CD4-positive, alpha-beta T cell treated with Interleukin-1 beta for 1 hour (primary cell): ENCODE results near the gene DNAJC22.
"Not testable (repeated sequence)": the region's sequence is repeated elsewhere in the genome, so short reads cannot be mapped to it uniquely, and the experiment has no call there.

Source experiments
- DNase-seq, 2 donors: peaks; one replicate each; pipeline ENCODE4 v3.0.0-alpha.2; 2020 to 2022

DNAJC22 gene

DNA sequence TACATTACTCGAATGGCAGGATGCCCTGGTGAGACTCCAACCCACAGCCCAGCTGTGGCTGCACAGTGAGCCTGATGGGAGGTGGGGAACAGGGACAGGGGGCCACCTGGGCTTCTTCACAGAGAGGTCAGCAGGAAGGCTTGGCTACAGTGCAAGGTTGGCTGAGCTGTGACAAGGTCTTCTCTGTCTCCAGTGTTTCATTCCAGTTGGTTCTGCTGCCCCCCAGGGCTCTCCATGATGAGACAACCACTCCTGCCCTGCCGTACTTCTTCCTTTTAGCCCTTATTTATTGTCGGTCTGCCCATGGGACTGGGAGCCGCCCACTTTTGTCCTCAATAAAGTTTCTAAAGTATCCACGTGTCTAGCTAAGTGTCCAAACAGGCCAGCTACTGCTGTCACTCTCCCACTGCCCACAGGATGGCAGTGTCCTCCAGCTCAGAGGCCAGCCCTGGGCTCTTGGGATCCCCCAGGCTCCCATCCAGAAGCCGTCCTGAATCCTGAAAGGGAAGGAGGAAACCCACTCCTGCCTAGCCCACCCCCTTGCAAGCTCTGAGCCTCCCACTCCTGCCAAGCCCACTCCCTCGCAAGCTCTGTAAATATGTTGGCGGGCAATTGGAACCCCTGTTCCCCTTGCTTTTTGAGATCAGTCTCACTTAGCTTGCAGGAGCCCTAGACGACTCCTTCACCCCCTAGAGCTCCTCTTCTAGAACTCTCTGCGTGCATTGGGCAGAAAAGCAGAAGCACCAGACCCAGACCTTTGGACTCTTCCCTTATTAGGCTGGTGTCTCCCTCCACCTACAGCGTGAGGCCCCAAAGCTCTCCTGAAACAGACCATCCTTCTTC, 15.1 kb upstream of the DNAJC22 start:
- DNase-seq = no peak

DNA sequence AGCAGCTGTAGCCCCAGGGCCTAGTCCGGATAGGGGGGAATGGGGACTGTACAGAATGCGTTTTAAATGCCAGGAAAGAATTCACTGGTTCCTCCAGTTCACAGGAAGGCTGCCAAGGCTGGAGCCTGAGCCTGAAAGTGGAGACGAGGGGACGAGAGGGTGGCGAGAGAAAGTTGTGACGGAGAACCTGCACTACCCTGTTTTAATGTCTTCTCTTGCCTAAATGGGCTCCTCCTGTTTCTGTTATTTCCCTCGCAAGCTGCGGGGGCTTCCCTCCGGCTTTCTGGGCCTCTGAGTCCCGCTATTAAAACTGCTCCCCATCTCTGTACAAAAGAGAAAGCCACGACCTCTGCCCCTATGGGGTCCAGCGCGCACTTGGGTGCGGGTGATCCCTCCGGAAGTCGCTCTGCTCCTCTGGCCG, 14.2 kb upstream of the DNAJC22 start:
- no peak for DNase-seq

DNA sequence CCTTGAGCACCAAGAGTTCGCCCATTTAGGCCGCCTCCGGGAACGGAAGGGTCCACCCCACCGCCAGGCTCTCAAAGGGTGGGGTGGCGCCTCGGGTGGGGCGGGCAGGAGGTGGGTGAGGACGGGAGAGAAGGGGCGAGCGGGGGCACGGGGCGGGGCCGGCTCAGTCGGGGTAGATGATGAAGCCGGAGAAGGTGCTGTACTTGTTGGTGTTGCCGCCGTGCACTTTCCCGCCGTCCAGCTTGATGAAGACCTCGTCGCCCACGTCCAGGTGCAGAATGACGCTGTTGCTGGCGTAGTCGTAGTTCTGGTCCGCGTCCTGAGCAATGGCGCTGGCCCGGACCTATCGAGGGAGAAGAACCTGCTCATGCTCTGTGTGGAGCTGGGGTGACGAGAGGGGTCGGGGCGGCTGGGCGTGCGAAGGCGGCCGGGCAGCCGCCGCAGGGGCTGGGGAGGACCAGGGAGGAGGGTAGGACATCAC, 13.8 kb upstream of the DNAJC22 start:
- no peak for DNase-seq

DNA sequence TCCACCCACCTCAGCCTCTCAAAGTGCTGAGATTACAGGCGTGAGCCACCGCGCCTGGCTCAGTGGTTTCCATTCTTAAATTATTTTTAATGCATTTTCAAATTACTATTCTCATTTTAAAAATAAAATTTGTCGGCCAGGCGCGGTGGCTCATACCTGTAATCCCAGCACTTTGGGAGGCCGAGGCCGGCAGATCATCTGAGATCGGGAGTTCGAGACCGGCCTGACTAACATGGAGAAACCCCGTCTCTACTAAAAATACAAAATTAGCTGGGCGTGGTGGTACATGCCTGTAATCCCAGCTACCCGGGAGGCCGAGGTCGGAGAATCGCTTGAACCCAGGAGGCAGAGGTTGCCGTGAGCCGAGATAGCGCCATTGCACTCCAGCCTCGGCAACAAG, 12.9 kb upstream of the DNAJC22 start:
- DNase-seq = not testable (repeated sequence)

DNA sequence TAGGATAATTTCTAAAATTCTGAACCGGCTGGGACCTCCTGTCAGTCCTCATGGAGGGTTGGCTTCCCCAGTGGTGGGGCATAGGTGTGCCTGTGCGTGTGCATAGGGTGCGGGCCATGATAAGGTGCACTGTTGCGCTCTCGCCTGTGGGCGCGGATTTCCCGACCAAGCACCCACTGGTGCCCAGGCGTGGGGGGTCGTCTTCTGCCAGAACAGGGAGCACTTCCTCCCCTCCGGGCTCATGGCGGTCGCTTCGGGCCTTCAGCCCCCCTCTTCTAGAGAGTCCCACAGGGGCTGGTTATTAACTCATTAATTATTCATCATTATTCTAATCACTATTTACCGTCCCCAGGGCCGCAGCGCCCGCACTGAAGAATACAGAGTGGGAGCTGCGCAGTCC, 12.5 kb upstream of the DNAJC22 start:
- DNase-seq = no peak

DNA sequence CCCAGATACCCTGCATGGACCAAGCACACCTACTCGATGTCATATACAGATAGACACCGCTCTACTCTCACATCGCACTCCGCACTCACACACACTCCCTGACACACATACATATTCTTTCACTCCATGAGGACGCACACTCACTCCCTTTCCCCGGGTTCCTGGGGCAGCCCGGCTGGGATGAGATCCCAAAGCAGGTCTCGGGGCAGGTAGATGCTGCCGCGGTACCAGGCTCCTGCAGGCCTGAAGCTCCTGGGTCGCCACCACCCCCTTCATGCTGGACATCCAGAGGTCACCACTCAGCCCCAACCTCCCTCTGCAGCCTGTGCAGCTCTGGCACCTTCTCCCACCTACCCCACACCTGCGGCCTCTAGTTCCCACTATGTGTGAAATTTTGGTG, 12.0 kb upstream of the DNAJC22 start:
- DNase-seq = no peak

DNA sequence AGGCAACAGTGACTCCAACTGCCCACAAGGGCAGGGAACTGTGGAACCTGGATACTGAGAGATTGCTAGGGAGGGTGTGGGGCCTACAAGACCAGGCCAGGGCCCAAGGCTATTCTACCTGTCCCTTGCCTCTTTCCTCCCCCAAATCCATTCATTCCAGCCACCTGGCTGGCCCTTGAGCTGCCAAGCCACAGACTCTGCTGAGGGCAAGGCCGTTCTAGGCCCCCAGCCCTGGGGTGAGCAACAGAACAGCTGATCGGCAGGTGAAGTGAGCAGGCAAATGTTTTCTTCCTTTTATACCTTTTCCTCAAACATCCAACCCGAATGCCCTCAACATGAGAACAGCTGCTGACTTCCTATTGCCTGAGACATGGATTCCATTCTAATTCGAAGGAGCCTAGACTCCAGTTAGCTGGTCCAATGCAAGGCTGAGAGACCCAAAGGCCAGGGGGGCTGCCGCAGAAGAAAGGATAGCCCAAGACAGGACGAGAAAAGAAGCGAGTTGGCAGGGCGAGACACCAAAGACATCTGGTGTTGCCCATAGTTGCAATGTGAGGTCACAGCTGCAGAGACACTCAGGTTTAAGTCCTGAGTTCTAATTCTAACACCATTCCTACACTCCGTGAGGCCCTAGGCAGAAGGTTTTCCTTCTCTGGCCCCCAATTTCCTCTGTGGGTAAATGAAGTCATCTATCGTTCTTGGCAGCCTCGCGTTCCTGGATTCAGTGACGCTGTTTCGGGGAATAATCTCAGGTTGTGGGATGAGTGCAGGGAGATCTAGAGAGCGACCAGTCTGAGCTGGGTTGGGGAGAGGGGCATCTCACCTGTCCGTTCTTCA, 11.4 kb upstream of the DNAJC22 start:
- no peak for DNase-seq

DNA sequence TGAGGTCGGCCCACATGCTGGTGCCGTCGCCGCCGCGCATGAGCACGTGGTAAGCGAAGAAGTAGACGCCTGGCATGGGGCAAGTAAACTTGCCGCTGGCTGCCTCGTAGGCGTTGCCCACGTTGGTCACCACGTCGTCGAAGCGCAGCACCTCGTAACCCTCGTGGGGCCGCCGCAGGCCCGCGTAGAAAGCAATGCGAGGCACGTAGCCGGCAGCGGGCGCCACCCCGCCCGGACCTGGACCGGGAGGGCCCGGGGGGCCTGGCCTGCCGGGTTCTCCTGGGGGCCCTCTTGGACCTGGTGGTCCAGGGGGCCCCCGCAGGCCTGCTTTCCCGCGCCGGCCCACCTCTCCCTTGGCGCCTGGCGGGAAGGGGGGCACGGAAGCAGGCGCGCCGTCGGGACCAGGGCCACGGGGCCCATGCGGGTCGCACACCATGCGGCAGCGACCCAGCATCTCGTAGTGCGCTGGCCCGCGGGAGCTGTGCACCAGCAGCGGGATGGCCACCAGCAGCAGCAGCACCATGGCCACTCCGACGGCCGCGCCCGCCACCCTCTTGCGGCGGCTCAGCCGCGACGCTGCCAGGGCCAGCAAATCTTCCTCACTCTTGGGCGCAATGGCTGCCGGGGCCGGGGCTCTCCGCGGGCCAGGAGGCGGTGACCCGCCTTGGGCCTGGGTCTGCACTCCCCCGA, 10.6 kb upstream of the DNAJC22 start:
- no peak for DNase-seq

DNA sequence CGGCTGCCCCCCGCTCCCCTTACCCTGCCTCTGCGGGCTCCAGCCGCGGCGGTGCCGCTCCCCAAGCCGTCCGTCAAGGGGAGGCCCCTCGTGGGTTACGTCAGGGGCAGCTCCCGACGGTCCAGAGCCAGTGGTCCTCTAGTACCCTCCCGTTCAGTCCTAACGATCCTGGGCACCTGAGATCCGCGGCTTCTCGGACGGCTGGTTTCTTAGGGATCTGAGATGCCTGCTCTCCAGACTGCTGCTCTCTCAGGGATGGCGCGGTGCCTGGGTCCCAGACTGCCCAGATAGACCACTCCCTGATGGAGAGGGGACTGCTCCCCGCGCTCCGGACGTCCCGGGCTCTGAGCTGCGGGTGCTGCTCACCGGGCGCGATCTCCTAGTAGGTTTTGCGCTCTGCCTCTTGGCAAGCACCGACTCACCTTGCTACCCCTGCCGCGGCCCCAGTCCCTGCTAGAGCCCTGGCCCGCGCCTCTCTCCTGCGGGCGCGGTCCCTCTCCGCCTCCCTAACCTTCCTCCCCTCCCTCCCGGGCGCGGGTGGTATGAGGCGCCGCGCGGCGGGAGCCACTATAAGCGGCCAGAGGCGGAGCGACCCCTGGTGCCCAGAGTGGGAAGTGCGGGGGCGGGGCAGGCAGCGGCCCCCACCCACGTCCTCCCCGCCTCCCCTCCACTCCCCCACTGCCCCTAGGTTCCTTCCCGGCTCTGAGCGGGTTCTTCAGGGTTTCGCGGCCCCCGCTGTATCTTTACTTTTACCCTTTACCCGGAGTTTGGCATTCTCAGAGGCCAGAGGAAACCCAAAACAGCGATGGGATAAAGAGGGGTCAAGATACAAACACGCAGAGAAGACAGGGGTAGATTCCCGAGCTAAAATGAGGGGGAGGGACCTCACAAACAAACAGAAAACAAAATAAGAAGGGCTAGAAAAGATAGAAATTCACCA, 9.8 kb upstream of the DNAJC22 start, which contains the start of gene C1QL4:
Gene C1QL4 (minus strand): TSS at position 544 of the 940 bp plus-strand sequence. CDS start 711 bp downstream, outside the sequence.
- DNase-seq = peak; percentile 83 to 89

DNA sequence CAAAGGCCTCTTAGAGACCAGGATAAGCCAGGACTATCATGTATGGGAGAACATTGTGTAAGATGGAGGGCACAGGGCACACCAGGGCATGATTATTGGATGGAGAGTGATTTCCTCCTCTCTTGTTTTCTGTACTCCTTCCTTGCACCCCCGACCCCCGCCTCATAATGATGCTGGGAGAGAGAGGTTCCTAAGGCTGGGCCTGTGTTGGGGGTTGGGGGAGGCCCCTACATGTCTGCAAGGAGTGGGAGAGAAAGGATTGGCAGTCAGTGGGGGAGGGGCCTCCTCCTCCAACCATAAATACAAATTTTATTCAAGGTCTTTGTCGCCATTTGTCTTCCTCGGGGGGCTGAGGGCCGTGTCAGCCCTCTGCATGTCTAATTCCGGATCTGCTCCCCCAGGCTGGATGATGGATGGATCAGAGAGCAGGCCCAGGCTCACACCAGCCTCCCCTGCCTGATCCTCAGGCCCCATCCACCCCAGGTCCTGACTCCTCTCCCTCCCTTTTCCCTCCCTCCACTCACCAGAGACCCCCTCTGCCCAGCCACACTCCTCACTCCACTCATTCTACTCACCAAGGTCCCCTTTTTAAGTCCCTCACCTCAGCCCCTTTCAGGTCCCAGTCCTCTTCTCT, 7.7 kb upstream of the DNAJC22 start:
- no peak for DNase-seq

DNA sequence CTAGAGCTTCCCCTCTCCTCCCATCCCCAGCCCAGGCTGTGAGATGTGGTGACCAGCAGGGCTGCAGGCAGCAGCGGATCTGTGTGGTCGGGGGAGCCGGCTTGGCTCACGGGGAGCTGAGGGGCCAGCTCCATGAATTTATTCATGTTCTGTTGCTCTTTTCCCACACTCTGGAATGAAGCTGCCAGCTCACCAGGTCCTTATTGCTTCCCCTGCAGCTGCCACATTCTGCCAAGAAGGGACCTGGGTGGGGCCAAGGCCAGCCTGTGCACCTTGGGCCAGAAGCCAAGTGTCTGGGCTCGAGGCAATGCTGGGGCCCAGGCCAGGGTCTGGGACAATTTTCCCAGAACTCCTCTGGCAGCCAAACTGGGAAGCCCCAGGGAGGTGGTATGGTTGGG, 7.2 kb upstream of the DNAJC22 start:
- DNase-seq = no peak

DNA sequence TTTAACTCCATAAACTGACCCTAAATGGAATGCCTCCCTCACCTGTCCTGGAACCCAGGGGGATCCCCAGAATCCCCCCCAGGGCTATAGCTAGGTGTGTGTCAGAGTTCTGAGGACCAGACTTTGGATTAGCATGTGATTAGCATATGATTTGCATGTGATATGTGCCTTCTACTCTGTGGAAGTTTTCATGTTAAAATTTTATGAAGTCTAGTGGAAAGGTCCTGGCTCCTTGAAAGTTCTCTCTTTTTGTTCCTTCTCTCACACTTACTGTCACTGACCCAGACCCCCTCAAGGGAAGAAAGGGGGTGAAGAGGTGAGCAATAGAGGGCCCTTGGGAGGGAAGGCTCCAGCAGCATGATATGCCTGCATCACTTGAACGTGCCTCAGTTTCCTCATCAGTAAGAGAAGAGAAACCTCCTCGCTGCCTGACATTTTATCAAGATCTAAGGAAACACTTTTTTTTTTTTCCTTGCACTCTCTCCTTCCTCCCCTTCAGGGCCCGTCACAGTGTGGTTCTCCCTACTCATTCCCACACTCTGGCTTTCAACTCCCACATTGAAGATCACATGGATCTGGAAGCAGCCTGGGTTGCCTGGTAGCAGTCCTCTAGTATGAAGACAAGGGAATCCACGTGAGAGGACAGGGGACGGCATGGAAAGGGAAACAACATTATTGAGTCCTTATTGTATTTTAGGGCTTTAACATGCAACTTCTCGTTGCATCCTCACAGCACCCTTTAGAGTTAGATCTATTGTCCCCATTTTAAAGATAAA, 6.4 kb upstream of the DNAJC22 start:
- DNase-seq = no peak

DNA sequence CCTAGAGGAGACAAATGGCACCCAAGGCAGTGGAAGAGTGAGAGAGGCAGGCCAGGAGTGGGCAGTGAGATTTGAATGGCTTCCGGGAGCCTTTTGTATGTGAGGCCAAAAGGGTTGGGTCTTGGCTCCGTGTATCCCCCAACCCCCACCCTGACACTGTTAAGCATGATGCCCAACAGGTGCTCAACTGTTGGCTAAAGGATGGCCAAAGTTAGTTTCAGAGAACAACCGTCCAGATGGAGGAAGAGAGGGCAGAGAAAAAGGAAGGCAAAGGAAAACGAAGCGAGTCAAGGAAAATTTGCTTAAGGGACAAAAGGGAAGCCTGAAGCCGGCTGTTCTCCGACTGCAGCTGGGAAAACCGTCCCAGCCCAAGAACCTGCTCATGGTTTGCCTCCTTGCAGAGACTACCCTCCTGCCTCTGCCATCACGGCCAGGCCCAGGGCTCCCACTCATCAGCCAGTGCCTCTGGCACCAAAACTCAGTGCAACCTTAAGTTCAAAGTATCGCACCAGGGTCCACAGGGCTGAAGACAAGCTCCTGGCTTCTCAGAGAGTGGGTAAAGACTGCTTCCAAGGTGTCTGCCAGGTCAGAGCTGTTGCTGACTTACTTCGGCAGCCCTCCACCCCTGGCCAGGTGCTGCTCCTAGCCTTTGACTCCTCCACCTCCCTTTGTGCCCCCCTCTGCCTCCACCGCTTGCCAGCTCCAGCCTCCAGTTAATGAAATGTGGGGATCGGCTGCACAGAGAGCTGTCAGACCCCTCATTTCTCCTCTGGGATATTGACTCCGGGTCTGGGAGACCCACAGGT, 5.5 kb upstream of the DNAJC22 start:
- DNase-seq = no peak

DNA sequence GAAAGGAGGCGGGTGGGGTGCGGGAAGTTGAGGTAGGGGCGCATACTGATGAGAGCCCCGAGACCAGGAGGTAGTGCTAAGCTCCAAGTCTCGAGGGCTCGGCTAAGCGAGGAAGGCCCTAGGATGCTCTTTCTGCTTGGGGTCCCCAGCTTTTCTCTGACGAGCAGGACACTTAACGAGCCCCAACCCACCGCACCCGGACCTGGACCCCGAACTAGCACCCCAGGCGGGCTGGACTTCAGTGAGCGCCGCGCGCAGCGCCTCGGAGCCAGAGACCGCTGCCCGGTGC, 5.0 kb upstream of the DNAJC22 start:
- no peak for DNase-seq

DNA sequence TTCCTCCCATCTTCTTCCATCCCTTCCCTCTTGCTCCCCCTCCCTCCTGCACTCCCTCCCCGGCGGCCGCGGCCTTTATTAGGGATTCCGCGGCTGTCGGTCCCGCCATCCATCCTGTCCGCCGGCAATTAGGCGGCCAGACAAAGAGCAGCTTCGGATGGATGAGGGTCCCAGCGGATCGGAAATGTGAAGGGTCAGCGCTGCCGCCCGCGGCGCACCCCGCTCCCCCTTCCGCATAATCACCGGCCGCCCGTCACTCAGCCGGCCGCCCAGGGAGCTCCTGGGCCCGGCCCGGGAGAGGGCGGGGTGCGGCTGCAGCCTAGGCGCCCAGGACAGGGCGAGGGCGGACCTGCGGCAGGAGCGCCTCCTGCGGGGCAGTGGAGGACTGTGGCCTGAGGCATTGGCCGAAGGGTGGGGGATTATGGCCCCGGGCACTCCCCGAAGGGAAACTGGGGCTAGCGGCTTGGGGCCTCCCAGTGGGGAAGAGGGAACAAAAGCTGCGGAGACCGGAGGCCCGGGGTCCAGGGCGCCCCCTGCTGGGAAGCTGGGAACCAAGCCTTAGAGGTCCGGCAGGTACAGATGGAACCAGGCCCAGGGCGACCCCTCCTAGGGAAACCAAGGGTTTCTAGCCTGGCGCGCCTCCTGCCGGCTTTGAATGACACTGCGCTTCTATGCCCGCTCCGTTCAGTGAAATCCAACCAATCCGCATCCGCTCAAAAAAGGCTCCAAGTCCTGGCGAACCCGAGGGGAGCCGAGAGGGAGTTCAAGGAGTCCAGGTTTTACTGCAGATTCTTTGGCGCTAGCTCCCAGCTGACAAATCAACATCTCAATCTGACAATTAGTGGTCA, 4.4 kb upstream of the DNAJC22 start:
- DNase-seq = peak; percentile 79 to 80

DNA sequence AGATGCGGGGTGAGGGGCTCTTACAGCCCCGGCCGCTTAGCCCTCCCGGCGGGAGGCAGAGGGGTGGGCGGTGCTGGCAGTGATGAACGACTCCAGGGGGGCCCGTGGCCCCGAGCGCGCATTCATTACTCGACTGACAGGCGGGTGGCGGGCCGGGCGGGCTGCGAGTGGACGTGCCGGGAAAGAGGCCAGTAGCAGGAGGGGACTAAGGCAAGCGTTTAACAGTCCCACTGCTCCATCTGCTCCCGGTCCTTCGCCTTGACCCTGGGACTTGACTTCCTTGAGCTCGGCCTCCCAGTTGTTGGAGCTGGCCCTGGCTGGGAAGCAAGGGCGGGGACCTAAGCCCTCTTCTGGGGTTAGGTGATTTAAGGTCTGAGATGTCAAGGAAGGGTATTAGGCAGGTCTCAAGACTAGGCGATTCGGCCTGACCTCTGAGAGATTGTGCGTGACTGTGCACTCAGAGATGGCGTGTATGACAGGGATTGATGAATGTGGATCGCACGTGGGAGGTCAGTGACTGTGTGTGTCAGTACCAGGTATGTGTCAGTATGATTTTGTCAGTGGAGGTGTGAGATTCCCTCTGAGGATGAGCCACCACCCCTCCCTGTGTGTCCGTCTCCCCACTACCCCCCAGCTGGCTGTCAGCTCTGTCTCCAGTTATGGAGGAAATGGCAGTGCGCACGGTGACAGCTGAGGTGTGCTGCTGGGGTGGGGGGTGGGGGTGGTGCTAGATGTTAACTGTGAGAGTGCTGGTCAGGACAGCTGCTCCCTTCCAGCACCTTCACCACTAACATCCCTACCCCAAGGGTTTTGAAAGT, 3.6 kb upstream of the DNAJC22 start:
- DNase-seq = peak in 1 of 2 donors; percentile 25

DNA sequence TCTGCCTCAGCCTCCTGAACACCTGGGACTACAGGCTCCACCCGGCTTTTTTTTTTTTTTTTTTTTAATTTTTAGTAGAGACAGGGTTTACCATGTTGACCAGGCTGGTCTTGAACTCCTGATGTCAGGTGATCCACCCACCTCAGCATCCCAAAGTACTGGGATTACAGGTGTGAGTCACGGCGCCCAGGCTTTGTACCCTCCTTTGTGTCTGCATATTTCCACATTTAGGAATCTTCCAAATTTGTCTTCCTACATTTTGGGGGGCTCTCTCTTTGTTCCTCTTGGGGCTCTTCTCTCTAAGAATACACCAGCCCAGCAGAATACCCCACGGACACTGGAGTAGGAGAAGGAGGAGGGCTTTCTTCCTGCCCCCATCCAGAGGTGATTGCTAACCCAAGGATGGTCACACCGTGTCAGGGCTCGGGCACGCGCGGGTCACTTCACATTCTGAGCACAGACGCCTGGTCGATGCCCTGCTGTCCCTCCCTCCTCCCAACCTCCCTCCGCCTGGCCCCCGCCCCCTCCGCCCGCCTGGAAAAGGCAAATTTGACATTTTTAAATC, 2.1 kb upstream of the DNAJC22 start:
- no peak for DNase-seq
